ENCODE data around the gene SERPINA4.

Gene SERPINA4

GRCh38 chr14:94536836-94537235 is 24.4 kb upstream of the SERPINA4 start:
- no peak overlapping the region for H3K27ac ChIP-seq
- TF ChIP-seq, protein P1, sequence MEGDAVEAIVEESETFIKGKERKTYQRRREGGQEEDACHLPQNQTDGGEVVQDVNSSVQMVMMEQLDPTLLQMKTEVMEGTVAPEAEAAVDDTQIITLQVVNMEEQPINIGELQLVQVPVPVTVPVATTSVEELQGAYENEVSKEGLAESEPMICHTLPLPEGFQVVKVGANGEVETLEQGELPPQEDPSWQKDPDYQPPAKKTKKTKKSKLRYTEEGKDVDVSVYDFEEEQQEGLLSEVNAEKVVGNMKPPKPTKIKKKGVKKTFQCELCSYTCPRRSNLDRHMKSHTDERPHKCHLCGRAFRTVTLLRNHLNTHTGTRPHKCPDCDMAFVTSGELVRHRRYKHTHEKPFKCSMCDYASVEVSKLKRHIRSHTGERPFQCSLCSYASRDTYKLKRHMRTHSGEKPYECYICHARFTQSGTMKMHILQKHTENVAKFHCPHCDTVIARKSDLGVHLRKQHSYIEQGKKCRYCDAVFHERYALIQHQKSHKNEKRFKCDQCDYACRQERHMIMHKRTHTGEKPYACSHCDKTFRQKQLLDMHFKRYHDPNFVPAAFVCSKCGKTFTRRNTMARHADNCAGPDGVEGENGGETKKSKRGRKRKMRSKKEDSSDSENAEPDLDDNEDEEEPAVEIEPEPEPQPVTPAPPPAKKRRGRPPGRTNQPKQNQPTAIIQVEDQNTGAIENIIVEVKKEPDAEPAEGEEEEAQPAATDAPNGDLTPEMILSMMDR (conservative IDR thresholded peaks at IDR 0.05), result peak; percentile 28

DNA sequence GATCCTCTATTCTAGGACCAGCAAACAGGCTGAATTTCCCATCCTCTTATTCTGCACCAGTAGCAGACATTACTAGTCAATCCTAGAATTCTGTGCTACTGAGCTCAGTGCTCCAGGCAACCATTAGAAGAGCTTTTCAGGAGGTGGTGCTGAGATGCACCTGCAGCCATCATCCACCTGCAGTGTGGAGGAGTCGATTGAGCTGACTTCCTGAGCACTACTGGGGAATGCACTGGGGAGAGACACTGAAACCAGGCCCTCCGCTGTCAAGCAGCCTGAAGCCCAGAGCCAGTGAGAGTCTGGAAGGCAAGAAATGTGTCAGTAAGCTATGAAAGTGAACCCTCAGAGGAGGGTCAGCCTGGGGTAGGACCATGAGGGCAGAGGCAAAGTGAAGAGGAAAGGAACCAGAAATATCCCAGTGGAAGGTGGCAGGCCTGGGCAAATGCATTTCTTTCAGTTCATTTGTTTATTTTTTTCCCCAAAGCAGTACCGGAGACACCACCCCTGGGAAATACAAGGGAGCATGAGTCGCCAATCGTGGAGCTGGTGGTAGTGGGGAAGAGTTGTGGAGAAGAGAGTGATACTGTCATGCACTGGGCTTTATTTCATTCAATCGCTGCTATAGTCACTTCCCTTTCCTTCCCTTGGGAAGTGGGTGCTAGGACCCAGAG is 23.0 kb upstream of the SERPINA4 start:
- no peak overlapping the region for H3K27ac ChIP-seq
- TF ChIP-seq, protein P1 (conservative IDR thresholded peaks at IDR 0.05), result no peak

- H3K27ac ChIP-seq, result no peak overlapping the region
- TF ChIP-seq, protein P1 (conservative IDR thresholded peaks at IDR 0.05), result no peak
Measured at GRCh38 chr14:94539181-94539580, 22.1 kb upstream of the SERPINA4 start.

GRCh38 chr14:94540031-94540794 is 21.0 kb upstream of the SERPINA4 start:
- TF ChIP-seq, protein P1 (conservative IDR thresholded peaks at IDR 0.05), result peak; percentile 37; the same call in 1 of the 2 replicates
- no peak overlapping the region for H3K27ac ChIP-seq

DNA sequence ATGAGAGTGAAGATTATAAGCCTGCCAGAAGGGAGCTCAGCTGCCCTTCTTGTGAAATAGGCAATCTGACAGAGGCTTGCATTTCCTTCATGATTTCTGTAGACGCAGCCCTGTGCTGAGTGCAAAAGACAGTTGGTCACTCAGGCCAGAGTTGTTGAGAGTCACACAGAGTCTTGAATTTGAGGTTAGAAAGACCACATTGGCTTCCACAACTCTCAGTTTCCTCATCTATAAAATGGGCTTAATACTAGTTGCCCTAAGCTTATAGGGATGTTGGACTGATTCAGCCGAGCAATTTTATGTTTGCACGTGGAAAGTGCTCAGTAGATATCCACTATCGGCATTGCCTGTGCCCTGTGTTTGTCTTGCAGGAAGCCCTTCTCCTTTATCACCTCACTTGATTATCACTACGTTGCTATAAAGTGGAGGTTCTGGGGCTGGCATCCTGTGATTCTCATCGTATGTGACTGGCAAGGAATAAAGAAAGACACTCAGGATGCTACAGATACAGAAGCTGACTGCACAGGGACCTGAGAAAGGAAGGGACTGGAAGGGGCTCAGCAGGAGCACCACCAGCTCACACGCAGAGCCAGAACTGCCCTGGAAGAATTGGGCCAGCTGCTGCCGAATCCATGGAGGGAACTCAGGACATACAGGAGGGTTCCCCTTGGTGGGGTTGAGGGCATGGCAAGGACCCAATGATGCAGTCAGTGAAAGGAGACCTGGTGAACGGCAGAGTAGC is 19.8 kb upstream of the SERPINA4 start:
- TF ChIP-seq, protein P1 (conservative IDR thresholded peaks at IDR 0.05), result no peak
- no peak overlapping the region for H3K27ac ChIP-seq

DNA sequence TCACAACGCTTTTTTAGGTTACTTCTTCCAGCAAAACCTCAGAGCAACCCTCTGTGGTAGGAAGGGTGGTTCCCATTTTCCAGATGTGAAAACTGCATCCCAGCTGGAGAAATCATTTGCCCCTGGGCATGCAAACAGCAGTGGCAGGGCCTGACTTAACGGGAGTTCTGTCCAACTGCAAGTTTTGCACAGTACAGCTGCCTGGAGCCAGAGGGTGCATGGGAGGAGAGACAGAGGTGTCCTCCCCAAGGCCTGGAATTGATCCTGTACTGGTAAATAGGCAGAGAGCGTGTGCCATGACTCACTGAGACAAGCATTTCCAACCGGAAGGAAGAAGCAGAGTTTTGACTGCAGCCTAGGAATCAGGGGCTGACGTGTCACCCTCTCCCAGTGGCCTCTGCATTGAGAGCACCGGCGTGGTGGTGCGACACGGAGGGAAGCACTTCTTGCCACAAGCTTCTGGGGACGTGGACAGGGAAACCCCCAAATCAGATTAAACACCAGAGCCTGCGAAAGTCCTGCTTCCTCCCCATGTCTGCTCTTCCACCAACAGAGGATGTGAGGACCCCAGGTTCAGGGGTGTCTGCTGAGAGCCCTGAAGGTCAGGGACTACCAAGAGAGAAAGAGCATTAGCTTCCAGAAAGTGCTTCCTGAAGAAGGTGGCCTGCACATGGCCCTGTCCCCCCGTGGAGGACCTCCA is 19.0 kb upstream of the SERPINA4 start:
- H3K27ac ChIP-seq, result no peak overlapping the region
- TF ChIP-seq, protein P1 (conservative IDR thresholded peaks at IDR 0.05), result no peak
